HG02623 (cell line): ENCODE measurements around the gene SEC16B.

ENCODE experiments used
- ATAC-seq: cut with Tn5 transposase; IDR thresholded peaks from one replicate; pipeline ENCODE4 v1.9.1; 2021; ENCODE audit warnings: moderate library complexity; ENCODE audit not compliant: unreplicated experiment

The SEC16B gene

GRCh38 chr1:177913762-177914540 is 55.9 kb downstream of the SEC16B start:
- ATAC-seq: no peak

DNA sequence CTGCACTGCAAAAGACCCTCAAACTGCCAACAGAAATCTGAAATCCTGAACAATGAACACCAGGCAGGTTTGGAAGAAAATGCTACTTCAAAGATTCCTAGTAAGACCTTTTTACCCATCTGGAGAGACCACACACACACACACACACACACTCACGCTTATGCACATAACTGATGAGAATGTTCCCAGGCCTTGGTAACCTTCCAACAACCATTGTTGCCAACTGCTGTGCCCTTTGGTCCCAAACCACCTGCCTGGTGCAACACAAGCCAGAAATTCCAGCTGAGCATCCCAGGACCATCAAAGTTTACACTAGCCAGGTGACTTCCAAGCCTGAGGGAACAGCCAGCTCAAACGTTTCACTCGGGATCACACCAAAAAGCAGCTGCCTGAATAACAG is 56.9 kb downstream of the SEC16B start:
- ATAC-seq: no peak

- no peak for ATAC-seq
These were observed 60.4 kb downstream of the SEC16B start for GRCh38 chr1:177909416-177909815.

DNA sequence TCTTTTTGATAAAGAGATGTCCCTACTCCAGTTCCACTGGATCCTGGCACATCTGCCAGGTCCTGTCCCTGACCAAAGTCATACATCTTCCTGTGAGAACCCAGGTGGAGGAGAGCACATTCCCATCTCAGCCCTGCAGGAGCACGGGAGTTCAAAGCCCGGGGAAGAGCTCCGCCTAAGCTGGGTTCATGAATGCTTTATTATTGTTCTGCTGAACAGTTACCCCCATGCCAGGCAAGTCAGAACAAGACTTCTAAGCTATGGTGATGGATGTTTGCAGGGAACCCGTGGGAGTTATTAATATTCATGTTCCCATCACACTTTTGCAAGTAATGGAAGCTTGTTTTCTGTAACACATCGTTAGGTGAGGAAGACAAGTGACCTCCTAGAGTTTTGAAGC is 62.9 kb downstream of the SEC16B start:
- no peak for ATAC-seq

GRCh38 chr1:177905686-177906085 is 64.2 kb downstream of the SEC16B start:
- no peak for ATAC-seq

DNA sequence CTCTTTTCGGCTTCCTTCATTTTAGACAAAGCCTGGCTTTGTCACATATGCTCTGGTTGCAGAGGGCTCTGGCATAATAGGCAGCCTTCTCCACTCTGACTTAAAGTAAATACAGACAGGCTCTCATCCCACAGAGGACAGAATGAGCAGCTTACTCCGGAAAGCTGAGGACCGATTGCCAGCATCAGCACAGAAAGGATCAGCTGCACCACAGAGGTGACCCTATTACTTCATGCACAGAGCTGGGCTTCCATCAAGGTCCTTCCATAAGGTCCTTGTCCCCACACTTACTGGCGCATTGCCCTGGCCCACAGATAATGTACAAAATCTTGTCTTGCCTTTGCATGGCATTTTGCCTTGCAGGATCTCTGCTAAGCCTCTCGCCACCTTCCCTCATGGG is 67.6 kb downstream of the SEC16B start:
- ATAC-seq: no peak

DNA sequence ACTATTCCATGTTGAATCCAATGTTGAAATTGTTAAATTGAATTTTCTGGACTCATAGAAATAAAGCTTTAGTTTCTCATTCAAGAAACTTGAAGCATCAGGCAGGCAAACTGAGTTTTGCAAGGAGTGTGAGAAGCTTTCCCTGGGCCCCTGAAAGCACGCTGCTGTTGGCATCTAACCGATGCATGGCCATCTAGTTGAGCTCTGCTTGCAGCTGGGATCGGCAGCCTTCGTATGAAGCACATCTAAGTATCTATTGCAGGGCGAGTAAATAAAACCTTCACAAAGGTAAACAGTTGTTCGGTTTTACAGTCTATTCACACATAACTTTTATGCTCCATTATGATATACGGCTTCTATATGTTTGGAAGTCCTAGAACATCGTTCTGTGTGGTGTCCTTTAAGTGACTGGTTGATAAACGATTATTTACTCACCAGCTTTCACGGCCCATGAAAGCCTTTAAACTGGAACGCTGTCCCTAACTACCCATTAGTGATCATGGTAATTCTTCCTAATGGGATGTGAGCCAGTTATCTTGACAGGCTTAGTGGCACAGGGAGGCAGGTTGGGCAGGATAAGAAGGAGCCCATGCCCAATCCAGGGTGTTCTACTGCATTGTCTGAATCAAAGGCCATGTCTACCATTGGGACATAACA is 71.7 kb downstream of the SEC16B start:
- ATAC-seq: no peak

- ATAC-seq: no peak
These were observed 72.4 kb downstream of the SEC16B start for GRCh38 chr1:177897281-177897997.
